Endothelial cell of hepatic sinusoid (primary cell): ENCODE measurements around the gene TRIP11.
"Not testable (repeated sequence)": the region's sequence is repeated elsewhere in the genome, so short reads cannot be mapped to it uniquely, and the experiment has no call there.

Experiments
- in situ Hi-C: cut with HindIII; loops from 2 replicates; pipeline ENCODE4 v1.10.0; 2017; ENCODE audit warnings: low sequenced_read_pairs

Gene TRIP11

GRCh38 chr14:92039719-92040430 lies at the start of gene TRIP11:
TRIP11 (minus strand) TSS chr14:92040059; CDS start chr14:92039685, 374 bp downstream.
- in situ Hi-C loops, result no loop called here

GRCh38 chr14:92088494-92088893 lies 48.6 kb upstream of the TRIP11 start:
- in situ Hi-C loops, result no loop called here

- in situ Hi-C loops, result no loop called here
Measured at GRCh38 chr14:92074555-92074954, 34.7 kb upstream of the TRIP11 start.

GRCh38 chr14:92058006-92058917 lies 18.4 kb upstream of the TRIP11 start:
- in situ Hi-C loops, result no loop called here

GRCh38 chr14:92049781-92050180 lies 9.9 kb upstream of the TRIP11 start:
- in situ Hi-C loops, result no loop called here

- in situ Hi-C loops, result not testable (repeated sequence)
Measured at GRCh38 chr14:92049221-92049620, 9.4 kb upstream of the TRIP11 start.

- in situ Hi-C loops, result not testable (repeated sequence)
Measured at GRCh38 chr14:92045904-92046303, 6.0 kb upstream of the TRIP11 start.

- in situ Hi-C loops, result not testable (repeated sequence)
Measured at GRCh38 chr14:92041766-92042165, 1.9 kb upstream of the TRIP11 start.

GRCh38 chr14:92041203-92041602 lies 1.3 kb upstream of the TRIP11 start:
- in situ Hi-C loops, result no loop called here

- in situ Hi-C loops, result no loop called here
Measured at GRCh38 chr14:92040431-92041051, 682 bp upstream of the TRIP11 start.

- in situ Hi-C loops, result no loop called here
Measured at GRCh38 chr14:92039063-92039718, 668 bp downstream of the TRIP11 start.

GRCh38 chr14:92037989-92038388 lies 1.9 kb downstream of the TRIP11 start:
- in situ Hi-C loops, result no loop called here

GRCh38 chr14:92035890-92036289 lies 4.0 kb downstream of the TRIP11 start:
- in situ Hi-C loops, result no loop called here

- in situ Hi-C loops, result no loop called here
Measured at GRCh38 chr14:92033906-92034687, 5.8 kb downstream of the TRIP11 start.

- in situ Hi-C loops, result no loop called here
Measured at GRCh38 chr14:92033433-92033832, 6.4 kb downstream of the TRIP11 start.

- in situ Hi-C loops, result no loop called here
Measured at GRCh38 chr14:92026548-92027190, 13.2 kb downstream of the TRIP11 start.

GRCh38 chr14:92022036-92022435 lies 17.8 kb downstream of the TRIP11 start:
- in situ Hi-C loops, result no loop called here

- in situ Hi-C loops, result no loop called here
Measured at GRCh38 chr14:92021523-92021922, 18.3 kb downstream of the TRIP11 start.

- in situ Hi-C loops, result no loop called here
Measured at GRCh38 chr14:92014040-92014439, 25.8 kb downstream of the TRIP11 start.
